NCI-H146 treated with DMSO at 0.1 percent for 48 hours (cell line): ENCODE measurements around the gene FGD6.
"Not testable (repeated sequence)": the region's sequence is repeated elsewhere in the genome, so short reads cannot be mapped to it uniquely, and the experiment has no call there.

Experiments used
- DNase-seq: peaks from one replicate; lab custom pipeline; 2025; ENCODE audit not compliant: unreplicated experiment; lab: John Stamatoyannopoulos, UW

Gene FGD6

GRCh38 chr12:95205685-95206084 lies 11.6 kb downstream of the FGD6 start:
- DNase-seq = no peak

GRCh38 chr12:95205016-95205624 lies 12.1 kb downstream of the FGD6 start:
- no peak for DNase-seq

DNA sequence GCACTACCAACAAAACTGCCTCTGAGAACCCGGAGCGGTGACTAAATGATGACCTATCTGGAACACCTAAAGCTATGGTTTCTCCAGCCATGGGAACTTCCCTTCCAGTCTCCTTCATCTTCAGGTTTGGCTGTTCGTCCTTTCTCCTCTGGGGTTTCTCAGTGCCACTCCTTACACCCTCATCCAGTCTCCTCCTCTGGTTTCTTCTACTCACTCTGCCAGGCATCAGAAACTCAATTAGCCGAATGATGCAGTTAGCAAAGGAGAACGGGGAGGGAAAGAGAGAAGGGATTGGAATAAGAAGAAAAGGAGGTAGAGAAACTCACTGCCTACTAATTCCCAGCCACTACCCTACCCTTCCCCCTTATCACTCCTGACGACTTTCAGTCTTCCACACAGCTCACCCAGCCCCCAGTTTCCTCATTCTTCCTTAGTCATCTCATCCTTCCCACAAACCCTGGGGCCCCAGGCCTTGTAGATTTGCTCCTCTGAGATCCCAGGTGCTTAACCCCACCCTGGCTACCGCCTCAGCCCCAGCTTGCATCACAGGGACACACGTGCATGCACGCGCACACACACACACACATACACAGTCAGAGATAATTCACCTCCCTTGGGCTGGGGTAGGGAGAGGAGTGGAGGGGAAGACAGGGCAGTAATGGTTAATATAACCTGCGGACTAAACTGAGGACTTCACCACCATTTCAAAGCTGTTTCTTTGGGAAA lies 13.0 kb downstream of the FGD6 start:
- DNase-seq = no peak

GRCh38 chr12:95203487-95204030 lies 13.7 kb downstream of the FGD6 start:
- DNase-seq = no peak

DNA sequence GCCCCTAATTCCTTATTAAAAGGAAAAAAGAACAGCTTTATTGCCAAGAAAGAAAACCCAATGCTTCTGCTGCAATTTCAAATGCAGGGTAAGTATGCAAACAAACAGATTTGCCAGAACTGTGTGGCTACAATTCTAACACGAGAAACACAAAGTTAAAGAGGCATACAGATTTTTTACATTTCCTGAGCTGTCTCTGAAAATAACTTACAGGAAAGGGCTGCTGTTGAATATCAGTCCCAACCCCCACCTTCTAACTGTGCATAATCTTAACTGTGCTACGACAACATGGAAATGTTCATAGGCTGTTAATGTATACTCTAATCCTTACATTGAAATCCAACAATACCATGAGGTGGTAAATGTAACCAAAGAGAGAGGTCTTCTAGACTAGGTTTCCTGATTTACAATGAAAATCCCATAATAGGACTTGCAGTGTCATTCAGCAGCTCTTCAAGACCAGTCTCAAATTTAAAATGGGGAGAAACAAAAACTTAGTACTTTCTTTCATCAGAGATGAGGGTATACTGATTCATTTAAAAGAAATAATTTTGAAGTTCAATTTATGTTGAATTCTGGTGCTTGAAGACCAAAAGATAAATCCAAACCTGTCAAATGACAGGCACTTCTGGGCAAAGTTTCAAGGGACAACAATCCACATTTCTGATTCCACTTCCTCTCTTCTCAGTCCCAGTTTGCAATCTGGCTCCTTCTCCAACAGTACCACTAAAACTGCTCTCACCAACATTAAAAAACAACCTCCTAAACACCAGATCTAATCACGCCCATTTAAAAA lies 14.4 kb downstream of the FGD6 start:
- DNase-seq = no peak

- no peak for DNase-seq
These were observed 16.1 kb downstream of the FGD6 start for GRCh38 chr12:95201056-95201670.

GRCh38 chr12:95200128-95200894 lies 17.0 kb downstream of the FGD6 start:
- DNase-seq = no peak

DNA sequence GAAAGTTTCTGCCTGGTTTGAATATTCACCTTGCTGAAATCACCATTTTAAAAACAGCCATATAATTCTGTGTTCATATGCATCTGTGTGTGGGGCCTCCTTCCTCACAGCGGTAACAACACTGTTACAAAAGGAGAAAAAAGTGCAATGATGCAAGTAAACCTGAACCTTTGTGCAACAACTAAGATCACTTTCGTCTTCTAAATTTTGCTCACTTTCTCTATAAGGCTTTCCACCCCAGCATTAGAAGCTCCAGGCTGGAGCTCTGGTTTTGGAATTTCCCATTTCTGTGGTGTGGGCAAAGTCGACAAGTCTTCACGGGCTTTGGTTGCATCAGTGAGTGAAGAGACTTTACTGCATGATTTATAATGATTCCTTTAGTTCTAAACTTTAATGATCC lies 18.4 kb downstream of the FGD6 start:
- DNase-seq = no peak

DNA sequence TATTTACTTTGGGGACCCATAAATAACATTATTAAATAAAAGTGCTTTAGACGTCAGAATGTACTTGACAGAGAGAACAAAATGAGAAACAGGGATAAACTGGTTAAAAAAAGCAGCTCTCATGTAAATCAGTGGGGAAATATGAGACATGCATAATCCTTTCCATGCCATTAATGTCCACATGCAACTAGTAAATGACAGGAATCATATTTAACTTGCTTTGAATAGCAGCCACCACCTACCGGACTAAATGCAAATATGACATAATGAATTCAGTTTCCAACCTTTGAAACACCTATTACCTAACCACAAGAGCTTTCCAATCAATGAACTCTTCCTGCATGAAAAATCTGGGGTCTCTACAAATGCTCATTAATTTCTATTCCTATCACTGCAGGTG lies 19.6 kb downstream of the FGD6 start:
- peak; percentile 7 for DNase-seq

DNA sequence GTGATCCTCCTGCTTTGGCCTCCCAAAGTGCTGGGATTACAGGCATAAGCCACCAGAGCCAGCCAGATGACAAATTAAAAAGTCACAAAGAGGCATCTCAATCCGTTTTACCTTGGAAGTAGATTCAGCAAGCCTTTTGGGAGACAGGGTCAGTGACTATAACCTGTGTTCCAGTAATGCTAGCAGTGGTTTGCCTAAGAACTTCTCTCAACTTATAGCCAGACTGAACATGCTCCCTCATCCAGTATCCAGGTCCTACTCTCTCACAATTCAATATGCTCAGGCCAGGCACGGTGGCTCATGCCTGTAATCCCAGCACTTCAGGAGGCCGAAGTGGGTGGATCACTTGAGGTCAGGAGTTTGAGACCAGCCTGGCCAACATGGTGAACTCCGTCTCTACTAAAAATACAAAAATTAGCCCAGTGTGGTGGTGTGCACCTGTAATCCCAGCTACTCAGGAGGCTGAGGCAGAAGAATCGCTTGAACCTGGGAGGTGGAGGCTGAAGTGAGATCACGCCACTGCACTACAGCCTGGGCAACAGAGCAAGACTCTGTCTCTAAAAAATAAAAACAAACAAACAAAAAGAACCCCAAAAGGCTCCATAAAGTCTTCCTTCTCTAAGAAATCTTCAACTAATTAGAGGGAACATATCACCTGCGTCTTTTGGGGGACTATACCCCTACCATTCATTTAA lies 20.2 kb downstream of the FGD6 start:
- DNase-seq = not testable (repeated sequence)

DNA sequence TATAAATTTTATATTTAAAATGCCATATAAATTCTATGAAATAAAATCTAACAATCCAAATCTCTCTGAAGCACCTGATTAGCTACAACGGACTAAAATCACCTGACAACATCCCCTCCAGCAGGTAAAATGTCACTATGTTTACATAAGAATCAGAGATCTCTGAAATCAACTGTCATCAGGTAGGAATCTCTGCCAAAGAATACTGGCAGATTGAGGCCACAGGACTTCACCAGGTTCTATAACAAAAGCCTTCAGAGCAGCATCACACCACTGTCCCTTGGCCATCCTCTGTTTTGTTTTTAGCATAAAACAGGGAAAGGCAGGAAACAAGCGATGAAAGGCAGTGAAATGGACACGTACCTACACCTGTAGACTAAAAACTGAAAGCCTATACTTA lies 22.1 kb downstream of the FGD6 start:
- DNase-seq = no peak

DNA sequence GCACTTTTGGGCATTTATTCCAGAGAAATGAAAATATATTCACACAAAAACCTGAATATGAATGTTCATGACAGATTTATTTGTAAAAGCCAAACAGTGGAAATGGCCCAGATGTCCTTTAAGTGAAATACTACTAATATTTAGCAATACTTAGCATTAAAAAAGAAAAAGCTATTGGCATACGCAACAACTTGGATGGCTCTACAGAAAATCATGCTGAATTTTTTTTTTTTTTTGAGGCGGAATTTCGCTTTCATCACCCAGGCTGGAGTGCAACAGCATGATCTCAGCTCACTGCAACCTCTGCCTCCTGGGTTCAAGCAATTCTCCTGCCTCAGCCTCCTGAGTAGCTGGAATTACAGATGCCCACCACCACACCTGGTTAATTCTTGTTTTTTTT lies 24.1 kb downstream of the FGD6 start:
- DNase-seq = no peak

DNA sequence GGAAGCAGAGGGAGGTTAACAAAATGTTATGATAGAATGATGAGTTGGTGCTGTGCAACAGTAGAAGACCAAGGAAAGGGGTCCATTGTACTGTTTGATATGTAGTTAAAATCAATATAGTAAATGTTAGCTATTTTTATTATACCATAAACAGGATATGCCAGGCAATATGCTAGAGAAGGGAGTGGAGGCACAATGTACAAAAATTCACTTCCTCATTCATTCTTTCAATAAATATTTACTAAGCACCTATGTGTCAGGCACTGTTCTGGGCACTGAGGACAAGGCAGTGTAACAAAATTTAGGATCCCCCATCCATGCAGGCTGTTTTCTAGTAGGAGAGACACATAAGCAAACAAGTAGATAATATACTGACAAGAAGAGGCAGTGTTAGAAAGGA lies 25.0 kb downstream of the FGD6 start:
- DNase-seq = no peak

GRCh38 chr12:95191060-95191696 lies 26.1 kb downstream of the FGD6 start:
- DNase-seq = peak; percentile 25

GRCh38 chr12:95187865-95188415 lies 29.3 kb downstream of the FGD6 start:
- no peak for DNase-seq

GRCh38 chr12:95185854-95186253 lies 31.4 kb downstream of the FGD6 start:
- no peak for DNase-seq

GRCh38 chr12:95185072-95185471 lies 32.2 kb downstream of the FGD6 start:
- DNase-seq = no peak

GRCh38 chr12:95184121-95184520 lies 33.1 kb downstream of the FGD6 start:
- no peak for DNase-seq

GRCh38 chr12:95182868-95183415 lies 34.3 kb downstream of the FGD6 start:
- no peak for DNase-seq
